ENCODE results near the gene INF2.

INF2 gene

DNA sequence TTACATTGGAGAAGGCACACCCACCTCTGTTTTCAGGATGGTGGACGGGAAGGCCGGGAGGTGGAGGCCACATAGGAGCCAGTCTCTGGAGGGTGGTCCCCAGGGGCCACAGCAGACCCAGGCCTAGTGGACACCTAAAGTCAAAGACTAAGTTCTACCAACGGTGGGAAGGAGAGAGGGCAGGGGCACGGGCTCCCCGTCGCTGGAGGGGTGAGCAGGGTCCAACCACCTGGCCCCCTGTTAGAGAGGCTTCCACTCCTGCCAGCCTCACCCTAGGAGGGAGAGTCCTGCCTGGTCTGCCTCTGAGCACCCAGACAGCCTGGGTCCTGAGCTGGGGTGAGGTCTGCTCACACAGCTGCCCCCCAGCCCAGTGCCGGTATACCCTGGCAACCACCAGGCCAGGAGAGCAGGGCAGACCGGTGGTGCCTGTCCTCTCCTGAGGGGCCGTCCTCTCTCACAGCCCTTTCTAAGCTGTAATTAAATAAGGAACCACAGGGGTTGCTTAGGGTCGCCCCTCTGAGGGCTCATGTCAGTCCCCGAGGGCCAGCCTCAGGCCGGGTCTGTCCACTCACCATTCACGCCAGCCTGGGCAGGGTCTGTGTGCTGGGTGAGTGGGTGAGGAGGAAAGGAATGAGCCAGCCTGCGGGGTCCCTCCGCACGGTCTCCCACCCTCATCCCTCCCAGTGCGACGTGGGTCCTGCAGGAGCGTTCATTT is 2.3 kb downstream of the INF2 start:
- DNase-seq: no peak

DNA sequence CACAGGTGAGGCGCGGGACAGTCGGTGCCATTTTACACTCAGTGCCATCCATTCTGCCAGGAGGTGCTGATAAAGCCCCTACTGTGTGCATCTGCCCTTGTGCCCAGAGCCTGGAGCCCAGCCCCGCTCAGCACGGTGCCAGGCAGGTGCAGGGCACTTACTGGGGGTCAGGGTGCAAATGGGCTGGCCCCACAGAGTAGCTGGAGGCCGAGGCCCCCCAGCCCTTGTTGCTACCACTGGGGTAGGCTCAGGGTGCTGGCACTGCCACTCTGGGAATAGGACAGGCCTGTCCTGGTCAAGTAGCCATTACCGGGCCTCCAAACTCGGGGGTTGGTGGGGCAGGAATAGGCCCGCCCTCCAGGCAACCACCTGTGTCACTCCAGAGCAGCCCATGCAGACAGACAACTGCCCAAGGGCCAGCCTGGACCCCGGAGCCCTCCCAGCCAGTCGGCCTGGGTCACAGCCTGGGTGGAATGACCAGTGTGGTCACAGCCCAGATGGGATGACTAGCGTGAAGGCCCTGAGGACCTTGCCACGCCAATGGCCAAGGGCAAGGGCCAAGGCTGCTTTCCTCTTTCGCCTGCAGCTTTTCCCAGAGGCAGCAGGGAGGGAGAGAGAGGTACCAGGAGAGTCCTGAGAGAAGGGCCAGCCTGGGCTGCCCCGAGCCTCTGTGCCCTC is 3.0 kb downstream of the INF2 start:
- no peak for DNase-seq

DNA sequence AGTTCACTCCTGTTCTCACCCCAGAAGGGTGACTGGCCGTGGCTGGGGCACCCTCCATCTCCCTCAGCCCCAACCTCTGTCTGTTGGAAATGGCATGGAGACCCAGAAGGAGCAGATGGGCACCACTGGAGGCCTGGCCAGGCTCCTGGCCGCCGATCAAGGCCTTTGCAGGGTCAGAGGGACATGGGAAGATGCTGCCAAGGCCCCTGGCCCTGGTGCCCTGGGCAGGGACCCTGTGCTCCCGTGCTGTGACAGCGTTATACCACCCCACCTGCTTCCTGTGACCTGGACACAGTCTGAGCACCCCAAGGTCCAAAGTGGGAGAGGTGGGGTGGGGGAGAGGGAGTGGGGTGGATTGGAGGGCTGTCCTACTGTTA is 3.5 kb downstream of the INF2 start:
- DNase-seq: no peak

DNA sequence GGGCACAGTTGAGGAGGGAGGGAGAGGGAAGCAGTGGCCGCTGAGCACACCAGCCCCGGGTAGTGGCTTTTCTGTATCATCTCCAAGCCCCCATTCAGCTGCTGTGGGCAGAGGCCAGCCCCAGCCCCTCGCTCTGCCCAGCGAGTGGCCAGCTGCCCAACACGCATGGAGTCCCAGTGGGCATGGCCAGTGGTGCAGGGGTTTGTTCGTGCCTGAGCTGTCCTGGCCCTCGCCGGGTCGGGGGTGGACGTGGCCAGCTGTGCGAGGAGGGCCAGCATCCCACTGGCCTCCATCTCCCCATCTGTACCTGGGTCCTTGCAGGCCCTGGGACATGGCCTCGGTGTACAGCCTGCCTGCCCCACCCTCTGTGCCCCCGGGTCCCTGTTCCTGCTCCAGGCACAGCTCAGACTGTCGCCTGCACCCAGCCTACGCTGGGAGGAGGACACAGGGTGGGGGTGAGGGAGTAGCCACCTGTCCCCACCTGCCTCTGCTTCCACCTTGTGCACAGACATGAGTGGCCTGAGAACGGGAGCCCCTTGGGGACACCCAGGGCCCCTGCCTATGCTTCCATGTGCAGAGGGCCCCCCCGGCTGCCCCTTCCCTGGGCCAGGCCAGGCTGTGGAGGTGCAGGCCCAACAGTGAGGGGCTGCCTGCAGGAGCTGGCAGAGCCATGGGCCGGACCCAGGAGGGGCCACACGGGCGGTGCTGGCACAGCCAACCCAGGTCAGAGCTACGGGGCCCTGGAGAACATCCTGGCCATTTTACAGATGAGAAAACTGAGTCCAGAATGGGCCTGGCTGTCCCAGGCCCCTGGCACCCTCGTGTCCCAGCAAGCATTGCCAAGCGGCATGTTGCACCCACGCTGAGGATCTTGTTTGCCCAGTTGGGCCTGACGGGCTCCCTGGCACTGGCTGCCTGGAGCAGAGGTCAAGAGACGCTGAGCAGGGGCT is 4.3 kb downstream of the INF2 start:
- DNase-seq: no peak

DNA sequence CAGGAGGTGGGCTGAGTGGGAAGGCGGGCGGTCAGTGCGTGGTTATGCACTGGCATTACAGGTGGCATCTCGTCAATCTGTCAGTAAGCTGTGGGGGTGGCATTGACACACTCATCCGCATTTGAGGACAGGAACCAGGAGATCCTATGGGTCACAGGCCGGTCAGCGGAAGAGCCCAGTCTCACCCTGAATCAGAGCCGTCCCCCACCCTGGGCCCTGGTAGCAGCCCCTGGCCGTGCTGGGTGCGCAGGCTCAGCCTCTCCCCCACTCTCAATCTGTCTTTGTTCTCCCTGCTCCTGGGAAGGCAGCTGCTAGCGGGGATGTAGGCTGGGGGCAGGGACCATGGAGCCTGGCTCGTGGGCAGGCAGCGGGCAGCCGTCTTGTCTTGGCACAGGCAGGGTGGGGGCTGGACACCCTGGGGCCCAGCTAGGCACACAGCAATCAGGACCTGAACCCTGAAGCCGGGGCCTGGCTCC is 5.1 kb downstream of the INF2 start:
- no peak for DNase-seq

DNA sequence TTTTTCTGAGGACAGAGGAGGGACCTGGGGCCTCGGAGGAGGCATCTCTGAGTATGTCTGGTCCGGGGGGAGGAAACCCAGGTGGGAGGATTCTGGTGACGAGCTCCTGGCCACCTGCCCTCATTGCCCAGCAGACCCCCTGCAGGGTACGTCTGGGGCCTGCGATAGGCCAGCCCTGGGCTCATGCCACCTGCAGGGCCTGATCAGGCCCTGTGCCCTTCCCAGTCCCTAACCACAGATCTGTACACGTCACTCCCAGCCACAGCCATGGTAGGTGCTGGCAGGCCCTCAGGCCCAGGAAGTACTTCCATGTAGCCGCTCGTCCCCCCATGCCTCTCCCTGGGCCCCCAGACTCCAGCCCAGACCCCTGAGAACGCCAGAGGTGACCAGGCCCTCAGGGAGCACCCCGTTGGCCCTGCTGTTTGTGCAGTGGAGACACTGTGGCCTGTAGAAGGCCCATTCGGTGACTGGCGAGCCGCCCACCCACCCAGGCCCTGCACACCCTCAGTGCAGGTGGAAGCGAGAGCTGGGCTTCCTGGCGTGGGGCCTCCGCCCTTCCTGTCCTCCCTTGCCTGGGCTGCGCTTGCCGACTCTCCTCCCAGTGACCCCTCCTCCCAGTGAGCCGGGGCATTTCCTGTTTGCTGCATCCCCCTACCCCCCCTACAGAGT is 5.7 kb downstream of the INF2 start:
- peak; percentile 72 for DNase-seq

DNA sequence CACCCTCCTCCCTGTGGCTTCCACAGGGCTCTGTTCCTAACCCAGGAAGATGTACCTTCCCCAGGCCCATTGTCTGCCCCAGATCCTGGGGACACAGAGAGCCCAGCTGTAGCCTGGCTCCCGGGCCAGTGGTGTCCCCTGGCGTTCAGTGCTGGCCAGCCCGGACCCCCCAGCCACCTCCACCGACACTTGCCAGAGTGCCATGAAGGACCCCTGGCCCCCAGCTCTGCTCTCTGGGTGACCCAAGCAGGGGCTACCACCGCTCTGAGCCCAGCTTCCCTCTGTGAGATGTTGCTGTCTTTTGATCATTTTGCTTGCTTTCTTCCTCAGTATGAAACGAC is 6.2 kb downstream of the INF2 start:
- DNase-seq: no peak

DNA sequence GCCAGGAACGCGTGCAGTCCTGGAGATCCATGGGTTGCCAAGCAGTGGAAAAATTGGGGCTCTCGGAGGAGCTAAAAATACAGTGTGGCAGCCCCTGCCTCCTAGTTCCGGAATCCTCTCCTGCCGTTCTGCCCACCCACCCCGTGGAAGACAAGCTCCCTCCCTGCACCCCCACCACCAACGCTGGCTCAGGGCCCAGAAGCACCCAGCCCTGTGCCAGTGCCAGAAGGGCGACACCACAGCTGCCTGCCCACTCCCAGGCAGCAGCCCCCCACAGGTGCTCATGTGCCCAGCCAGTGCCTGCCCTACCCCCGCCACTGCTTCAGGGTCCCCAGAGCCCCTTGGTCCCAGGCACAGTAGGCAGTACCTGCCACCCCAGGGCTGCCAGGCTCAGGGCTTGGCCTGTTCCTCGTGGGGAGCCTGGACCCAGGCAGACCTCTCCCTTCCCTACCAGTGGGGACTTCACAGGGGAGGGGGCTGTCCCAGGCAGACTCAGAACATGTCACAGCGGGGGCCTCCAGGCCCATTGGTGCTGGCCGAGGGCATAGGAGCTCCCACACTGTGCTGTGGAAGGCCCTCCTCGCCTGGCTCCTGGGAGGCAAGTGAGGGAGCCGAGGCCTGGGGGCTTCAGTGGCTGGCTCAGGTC is 7.4 kb downstream of the INF2 start:
- no peak for DNase-seq

DNA sequence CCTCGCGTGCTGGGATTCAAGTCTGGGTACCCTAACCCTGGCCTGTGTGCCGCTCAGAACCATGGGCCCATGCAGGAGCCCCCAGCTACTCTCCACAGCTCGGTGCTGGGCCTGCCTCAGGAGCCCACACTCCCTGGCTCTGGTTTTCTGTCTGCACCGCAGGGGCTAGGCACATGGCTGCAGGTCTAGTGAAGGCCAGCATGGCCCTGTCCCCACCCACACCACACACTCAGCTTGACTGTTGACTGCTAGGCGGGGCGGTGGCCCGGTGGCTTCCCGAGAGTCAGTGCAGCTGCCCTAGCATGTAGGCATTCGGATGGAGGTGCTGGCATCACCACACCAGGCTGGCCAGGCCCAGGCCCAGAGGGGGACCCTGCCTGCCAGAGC is 7.9 kb downstream of the INF2 start:
- DNase-seq: no peak

DNA sequence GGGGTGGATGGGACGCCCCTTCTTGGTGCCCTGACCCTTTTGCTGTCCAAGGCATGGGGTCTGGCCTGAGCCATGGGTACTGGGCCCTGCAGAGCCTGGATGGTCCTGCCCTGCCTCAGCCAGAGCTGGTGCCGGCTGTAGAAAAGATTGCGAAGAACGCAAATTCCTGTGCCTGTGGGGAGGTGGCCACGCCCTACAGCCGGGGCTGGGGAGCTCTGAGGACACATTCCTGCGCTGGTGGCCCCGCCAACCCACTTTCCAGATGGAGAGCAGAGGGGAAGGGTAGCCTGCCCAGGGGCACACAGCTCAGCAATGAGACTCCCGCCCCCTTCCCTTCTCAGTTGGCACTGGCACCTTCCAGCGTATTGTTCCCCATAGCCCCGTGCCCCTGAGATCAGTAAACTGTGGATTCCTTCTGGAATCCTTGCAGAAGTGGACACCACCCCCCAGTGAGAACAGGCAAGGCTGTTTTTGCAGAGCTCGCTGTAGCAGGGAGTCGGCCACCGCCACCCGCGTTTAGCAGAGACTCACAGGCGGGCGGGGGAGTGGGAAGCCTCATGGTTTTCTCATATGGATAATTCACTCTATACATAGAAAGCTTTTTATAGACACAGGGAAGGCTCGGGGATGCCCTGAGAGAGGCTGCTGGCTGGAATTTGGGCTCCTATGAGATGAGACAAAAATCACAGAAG is 8.6 kb downstream of the INF2 start:
- DNase-seq: no peak

DNA sequence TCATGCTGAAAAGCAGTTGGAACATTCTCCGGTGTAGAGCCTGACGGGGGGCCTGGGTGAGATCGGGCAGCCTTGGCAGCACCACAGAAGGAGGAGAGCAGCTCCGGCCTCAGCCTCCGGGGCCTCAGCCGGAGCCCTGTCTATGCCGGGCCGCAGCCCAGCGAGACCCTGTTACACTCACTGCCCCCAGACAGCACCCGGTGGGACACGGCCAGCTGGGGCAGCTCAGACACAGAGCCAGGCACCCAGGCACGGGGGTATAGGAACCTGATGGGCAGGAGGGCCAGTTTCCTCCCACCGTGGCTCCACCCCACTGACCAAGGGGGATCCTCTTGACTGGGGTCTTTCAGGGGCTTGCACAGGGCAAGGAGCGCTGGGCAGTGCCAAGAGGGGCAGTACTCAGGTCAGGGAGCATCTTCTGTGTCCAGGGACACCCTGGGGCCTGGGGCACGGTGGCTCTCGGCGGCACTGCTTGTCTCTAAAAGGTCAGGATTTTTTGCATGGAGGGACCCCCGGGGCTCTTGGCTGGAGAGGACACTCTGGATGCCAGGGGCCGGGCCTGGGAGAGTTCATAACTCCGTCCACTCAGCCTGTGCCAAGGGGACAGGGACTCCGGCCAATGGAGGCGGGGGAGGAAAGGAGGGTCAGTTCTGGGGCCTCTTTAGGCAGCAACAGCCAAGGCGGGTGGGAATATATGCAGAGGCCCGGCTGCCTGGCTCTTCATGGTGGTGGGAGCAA is 9.4 kb downstream of the INF2 start:
- no peak for DNase-seq

DNA sequence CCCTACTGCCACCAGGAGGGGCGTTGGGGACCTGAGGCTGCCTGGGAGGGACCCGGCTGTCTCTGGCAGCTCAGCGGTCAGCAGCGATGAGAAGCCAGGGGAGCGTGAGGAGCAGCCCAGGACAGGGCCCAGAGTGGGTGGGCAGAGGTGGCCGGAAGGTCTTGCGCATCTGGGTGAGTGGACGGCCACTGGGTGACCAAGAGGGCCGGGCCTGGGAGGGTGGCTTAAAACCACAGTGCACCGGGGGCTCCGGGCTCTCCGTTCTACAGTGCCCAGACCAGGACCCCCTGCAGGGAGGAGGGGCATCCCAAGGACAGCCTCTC is 10.0 kb downstream of the INF2 start:
- DNase-seq: no peak

DNA sequence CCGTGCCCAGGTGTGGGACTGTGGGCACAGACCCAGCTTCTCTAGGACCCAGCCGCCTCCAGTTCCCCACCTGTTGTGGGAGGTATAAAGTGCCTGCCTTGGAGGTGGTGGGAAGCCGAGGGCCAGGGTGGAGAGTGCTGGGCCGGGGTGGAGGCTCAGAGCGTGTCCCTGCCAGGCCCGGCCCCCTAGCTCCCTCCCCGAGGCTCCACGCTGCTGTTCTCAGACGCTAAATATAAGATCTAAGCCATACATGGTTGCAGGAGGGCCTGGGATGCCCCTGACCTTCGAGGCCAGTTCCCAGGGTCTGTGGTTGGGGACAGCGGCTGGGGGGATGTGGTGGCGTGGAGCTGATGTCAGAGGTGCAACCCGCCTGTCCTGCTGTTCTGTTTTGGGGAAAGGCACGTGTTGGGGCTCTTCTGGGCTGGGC is 10.8 kb downstream of the INF2 start:
- DNase-seq: no peak

DNA sequence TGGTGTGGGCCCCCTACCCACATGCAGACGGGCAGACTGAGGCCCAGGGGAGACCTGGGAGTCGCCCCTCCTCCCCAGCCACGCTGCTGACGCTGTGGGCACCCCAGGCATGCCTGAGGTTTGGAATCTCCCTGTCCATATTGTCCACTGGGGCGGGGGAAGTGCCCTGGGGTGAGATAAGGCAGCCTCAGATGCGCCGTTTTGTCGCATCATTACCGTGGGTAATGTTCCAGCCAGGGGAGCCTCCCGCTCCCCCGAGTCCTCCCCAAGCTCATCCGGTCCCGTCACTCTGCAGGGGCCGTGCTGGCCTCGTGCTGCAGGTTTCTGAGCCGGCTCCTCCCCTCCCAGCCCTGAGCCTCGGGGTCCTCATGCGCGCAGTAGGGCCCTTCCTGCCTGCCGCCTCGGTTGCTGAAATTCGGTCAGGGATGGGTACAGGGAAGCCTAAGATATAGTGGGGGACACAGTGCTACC is 11.4 kb downstream of the INF2 start:
- DNase-seq: no peak

DNA sequence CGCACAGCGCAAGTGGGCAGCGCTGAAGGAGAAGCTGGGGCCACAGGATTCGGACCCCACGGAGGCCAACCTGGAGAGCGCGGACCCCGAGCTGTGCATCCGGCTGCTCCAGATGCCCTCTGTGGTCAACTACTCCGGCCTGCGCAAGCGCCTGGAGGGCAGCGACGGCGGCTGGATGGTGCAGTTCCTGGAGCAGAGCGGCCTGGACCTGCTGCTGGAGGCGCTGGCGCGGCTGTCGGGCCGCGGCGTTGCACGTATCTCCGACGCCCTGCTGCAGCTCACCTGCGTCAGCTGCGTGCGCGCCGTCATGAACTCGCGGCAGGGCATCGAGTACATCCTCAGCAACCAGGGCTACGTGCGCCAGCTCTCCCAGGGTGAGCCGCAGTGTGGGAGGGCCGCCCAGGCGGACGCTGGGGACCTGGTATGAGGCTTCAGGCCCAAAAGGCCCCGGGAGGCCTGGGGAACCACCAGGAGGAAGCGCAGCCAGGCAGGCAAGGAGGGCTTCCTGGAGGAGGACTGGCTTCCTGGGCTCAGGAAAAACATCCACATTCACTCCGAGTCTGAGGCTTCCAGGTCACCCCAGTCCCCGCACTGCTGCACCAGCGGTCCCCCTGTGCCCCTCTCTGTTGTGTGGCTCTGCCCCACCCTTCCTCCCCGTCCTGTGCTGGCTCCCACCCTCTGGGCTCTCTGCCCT is 12.1 kb downstream of the INF2 start:
- DNase-seq: no peak

DNA sequence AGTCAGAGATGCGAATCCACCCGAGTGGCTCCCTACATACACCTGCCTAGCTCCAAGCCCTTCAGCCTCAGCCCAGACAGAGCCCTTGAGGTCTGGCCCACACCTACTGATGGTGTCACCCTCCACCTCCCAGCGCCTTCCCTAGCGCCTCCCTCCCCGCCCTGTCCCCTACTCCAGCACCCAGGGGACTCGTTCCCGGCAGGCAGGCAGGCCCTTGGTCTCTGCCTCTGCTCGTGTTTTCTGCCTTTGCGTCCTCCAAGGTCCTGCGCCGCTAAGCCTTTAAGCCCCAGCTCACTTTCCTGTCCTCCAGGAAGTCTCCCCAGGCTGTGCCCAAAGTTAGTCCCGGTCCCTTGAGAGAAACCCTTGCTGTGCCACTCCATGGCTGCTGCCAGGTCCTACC is 12.7 kb downstream of the INF2 start:
- no peak for DNase-seq

DNA sequence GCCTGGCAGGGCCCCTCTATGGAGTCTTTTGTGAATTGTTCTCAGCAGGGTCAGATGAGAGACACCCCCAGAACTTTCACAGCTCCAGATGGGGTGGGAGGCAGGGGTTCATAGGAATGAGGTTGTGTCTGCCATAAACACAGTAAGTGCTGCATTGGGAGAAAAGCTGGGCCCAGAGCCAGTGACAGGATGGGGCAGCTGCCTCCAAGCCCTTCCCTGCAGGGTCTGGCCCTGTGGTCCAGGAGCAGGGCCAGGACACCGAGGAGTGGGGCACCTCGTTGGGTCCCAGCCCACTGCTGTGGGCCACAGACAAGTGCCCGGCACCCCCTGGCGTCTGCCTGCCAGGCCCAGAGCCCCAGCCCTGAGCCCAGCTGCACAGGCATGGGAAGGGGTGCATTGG is 13.3 kb downstream of the INF2 start:
- DNase-seq: no peak

DNA sequence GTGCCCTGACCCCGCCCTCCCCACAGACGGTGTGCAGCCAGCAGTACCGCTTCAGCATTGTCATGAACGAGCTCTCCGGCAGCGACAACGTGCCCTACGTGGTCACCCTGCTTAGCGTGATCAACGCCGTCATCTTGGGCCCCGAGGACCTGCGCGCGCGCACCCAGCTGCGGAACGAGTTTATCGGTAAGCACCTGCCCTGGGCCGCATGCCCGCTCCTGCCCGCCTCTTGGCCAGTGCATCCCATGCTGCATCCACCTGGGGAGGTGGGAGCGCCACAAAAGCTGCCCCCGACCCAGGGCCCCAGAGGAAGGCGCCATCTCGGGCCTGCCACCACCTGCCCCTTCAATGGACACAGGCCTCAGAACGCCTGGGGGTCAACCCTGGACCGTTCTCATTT is 13.9 kb downstream of the INF2 start:
- no peak for DNase-seq

DNA sequence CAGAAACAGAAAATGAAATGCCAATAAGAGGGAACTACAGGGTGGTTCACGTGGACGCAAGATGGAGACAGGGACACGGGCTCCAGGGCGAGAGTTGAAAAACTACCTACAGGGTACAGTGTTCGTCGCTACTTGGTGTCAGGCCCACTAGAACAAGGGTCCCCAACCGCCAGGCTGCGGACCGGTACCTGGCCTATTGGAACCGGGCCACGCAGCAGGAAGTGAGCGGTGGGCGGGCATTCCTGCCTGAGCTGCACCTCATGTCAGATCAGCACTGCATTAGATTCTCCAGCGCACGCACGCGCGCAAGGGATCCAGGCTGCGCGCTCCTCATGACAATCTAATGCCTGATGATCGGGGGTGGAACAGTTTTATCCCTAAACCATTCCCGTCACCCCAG is 14.8 kb downstream of the INF2 start:
- no peak for DNase-seq

DNA sequence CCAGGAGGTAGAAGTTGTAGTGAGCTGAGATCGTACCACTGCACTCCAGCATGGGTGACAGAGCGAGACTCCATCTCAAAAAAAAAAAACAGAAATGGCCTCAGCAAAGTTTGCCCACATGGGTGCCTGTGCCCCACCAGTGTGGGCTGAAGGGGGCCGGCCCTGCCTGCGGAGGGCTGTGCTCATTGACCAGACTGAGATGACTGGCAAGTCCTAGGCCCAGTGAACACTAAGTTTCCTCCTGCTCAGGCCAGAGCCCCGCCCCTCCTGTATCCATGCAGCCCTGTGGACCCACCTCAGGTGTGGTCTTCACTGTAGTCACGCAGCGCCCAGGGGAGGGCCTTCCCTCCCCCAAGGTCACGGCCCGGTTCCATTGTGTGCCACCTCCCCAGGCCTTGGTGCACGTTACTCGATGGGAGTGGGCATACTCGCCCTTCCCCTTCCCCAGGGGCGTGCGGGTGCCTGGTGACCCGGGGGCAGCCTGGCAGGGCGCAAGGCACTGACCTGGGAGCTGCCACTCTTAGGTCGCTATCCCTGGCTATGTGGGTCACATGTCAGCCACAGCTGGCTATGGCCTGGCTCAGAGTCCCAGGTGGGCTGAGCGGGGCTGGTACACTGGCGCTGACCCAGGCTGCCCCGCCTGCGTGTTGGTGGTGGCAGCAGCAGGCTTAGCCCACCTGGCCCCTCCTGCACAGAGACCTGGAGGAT is 16.1 kb downstream of the INF2 start:
- no peak for DNase-seq

Measured in activated effector memory CD4-positive, alpha-beta T cell treated with anti-CD3 and anti-CD28 coated beads, Interleukin-2, amount 50 U/mL, for 16 hours (primary cell).